Measurements from ENCODE around the gene CCDC13. TPM values are rescaled to one million over a fixed set of nuclear protein-coding genes. Genes with fewer than 3 reads are reported as not detected.

CCDC13 gene
- total RNA-seq, 4 donors from 2014 or later = 1.7 to 1.9 TPM; not detected in 2

GRCh38 chr3:42807929-42808328, 34.9 kb upstream of the CCDC13 start:
- no peaks in the 10 kb centered on the region for H3K27me3 ChIP-seq
- intact Hi-C loops (cut with DNase I; ENCODE audit: low total_unique reads) = no loop called here
- H3K4me1 ChIP-seq = peaks cover 0 to under 1% of the 10 kb centered on the region in 2 donors
- H3K36me3 ChIP-seq = no peaks in the 10 kb centered on the region
- H3K27ac ChIP-seq = no peak overlapping the region
- TF ChIP-seq, protein P1, sequence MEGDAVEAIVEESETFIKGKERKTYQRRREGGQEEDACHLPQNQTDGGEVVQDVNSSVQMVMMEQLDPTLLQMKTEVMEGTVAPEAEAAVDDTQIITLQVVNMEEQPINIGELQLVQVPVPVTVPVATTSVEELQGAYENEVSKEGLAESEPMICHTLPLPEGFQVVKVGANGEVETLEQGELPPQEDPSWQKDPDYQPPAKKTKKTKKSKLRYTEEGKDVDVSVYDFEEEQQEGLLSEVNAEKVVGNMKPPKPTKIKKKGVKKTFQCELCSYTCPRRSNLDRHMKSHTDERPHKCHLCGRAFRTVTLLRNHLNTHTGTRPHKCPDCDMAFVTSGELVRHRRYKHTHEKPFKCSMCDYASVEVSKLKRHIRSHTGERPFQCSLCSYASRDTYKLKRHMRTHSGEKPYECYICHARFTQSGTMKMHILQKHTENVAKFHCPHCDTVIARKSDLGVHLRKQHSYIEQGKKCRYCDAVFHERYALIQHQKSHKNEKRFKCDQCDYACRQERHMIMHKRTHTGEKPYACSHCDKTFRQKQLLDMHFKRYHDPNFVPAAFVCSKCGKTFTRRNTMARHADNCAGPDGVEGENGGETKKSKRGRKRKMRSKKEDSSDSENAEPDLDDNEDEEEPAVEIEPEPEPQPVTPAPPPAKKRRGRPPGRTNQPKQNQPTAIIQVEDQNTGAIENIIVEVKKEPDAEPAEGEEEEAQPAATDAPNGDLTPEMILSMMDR (IDR thresholded peaks at IDR 0.05) = no peak
- TF ChIP-seq POLR2A (IDR thresholded peaks at IDR 0.05) = no peak
- no peaks in the 10 kb centered on the region for H3K9me3 ChIP-seq
- DNase-seq = no peak
- H3K4me3 ChIP-seq = no peak overlapping the region

- no peaks in the 10 kb centered on the region for H3K36me3 ChIP-seq
- H3K4me3 ChIP-seq = peak overlapping the region; percentile 69 to 75
- peak; percentile 21 to 29 for DNase-seq
- H3K27me3 ChIP-seq = no peaks in the 10 kb centered on the region
- H3K4me1 ChIP-seq = peaks cover 0 to 13% of the 10 kb centered on the region in 2 donors
- H3K27ac ChIP-seq = peak overlapping the region in 1 of 2 donors; percentile 90
- TF ChIP-seq, protein P1 (IDR thresholded peaks at IDR 0.05) = no peak
- TF ChIP-seq POLR2A (IDR thresholded peaks at IDR 0.05) = no peak
- intact Hi-C loops (cut with DNase I; ENCODE audit: low total_unique reads) = no loop called here
- H3K9me3 ChIP-seq = no peaks in the 10 kb centered on the region
Observed at GRCh38 chr3:42805141-42805821, 32.2 kb upstream of the CCDC13 start.

DNA sequence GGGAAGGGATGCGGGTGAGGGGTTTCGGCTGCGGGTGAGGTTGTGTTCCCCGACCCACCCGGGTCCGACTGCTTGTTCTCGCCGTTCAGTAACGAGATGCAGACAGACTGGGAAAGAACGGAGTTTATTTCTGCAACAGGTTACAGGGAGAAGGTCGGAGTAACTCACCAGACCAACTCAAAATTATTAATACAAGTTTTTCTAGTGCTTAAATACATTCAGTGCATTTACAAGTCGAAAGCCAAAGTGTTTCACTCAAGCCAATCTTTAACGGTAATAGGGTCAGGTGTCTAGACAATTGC, 31.7 kb upstream of the CCDC13 start:
- no peak for DNase-seq
- TF ChIP-seq POLR2A (IDR thresholded peaks at IDR 0.05) = no peak
- TF ChIP-seq, protein P1 (IDR thresholded peaks at IDR 0.05) = no peak
- H3K9me3 ChIP-seq = no peaks in the 10 kb centered on the region
- no peaks in the 10 kb centered on the region for H3K27me3 ChIP-seq
- H3K4me3 ChIP-seq = peak overlapping the region; percentile 69 to 75
- H3K27ac ChIP-seq = peak overlapping the region; percentile 90 to 96
- peaks cover 0 to 13% of the 10 kb centered on the region in 2 donors for H3K4me1 ChIP-seq
- intact Hi-C loops (cut with DNase I; ENCODE audit: low total_unique reads) = no loop called here
- no peaks in the 10 kb centered on the region for H3K36me3 ChIP-seq

DNA sequence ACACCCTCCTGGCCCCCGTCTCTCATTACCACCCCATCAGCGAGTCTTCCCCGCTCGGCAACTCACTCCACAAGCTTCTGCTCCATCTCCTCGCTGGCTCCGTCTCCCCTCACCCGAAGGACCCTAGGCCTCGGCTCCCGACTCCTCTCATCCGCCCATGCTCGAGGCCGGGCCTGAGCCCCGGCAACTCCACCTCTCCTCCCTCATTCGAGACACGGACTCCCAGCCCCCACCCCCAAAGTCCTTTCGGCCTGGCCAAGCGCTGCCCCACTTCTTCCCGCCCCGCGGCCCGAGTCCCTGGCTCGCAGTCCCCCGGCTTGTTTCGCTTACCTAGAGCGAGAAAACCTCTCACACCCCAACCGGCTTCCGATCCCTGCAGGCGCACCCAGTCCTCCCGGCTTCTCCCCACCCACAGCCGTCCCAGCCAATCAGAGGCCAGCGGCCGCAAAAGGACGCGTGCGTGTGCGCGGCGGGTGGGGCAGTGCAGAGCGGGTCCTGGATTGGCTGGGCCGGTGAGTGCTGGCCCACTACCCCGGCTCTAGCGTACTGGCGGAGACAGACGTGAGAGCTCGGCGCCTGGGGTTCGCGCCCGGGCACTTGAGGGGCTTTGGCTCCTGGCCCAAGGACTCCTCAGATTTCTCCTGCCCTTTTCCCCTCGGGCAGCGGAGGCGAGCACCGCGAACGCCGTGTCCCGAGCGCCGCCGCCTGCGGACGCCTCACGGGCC, 31.2 kb upstream of the CCDC13 start, which contains the start of gene HIGD1A:
Gene HIGD1A, minus strand, starts transcription at position 385 of the 725 bp plus-strand sequence. CDS start 10,237 bp downstream, outside the sequence.
- Histone ChIP-seq H3K27ac (peak within 1 kb of the TSS; percentile 90 to 96), H3K9me3 (no peaks in the 10 kb centered on the region), H3K36me3 (no peaks in the 10 kb centered on the region), H3K4me1 (peaks cover 0 to 13% of the 10 kb centered on the region in 2 donors), H3K27me3 (no peaks in the 10 kb centered on the region), H3K4me3 (peak within 1 kb of the TSS; percentile 69 to 75)
- TF ChIP-seq, protein P1 (IDR thresholded peaks at IDR 0.05) = no peak
- peak; percentile 96 to 99 for TF ChIP-seq POLR2A (IDR thresholded peaks at IDR 0.05)
- intact Hi-C loops (cut with DNase I; ENCODE audit: low total_unique reads) = no loop called here
- peak; percentile 93 to 94 for DNase-seq
